GM18909 (cell line): Measurements from ENCODE around the gene ZNF516.
"Not testable (repeated sequence)": the region's sequence is repeated elsewhere in the genome, so short reads cannot be mapped to it uniquely, and the experiment has no call there.

Experiments used
- ATAC-seq: cut with Tn5 transposase; IDR thresholded peaks from one replicate; pipeline ENCODE4 v1.9.1; 2021; ENCODE audit warnings: mild to moderate bottlenecking; ENCODE audit not compliant: unreplicated experiment, poor library complexity

Gene ZNF516

GRCh38 chr18:76475450-76476194 is 19.4 kb downstream of the ZNF516 start:
- ATAC-seq, result no peak

GRCh38 chr18:76474824-76475223 is 20.2 kb downstream of the ZNF516 start:
- ATAC-seq, result no peak

GRCh38 chr18:76473521-76473920 is 21.5 kb downstream of the ZNF516 start:
- ATAC-seq, result not testable (repeated sequence)

GRCh38 chr18:76472829-76473228 is 22.2 kb downstream of the ZNF516 start:
- ATAC-seq, result no peak

- no peak for ATAC-seq
Observed at GRCh38 chr18:76471593-76471992, 23.4 kb downstream of the ZNF516 start.

- no peak for ATAC-seq
Observed at GRCh38 chr18:76468345-76469304, 26.4 kb downstream of the ZNF516 start.

GRCh38 chr18:76467371-76468190 is 27.5 kb downstream of the ZNF516 start:
- peak; percentile 48 for ATAC-seq

- no peak for ATAC-seq
Observed at GRCh38 chr18:76466410-76466991, 28.5 kb downstream of the ZNF516 start.

GRCh38 chr18:76465630-76466409 is 29.2 kb downstream of the ZNF516 start:
- ATAC-seq, result no peak

- ATAC-seq, result no peak
Observed at GRCh38 chr18:76464281-76465259, 30.5 kb downstream of the ZNF516 start.

- ATAC-seq, result no peak
Observed at GRCh38 chr18:76463872-76464271, 31.2 kb downstream of the ZNF516 start.

GRCh38 chr18:76463358-76463757 is 31.7 kb downstream of the ZNF516 start:
- no peak for ATAC-seq

GRCh38 chr18:76462326-76462694 is 32.7 kb downstream of the ZNF516 start:
- no peak for ATAC-seq

- no peak for ATAC-seq
Observed at GRCh38 chr18:76461692-76462325, 33.2 kb downstream of the ZNF516 start.

GRCh38 chr18:76461148-76461547 is 33.9 kb downstream of the ZNF516 start:
- ATAC-seq, result no peak

- ATAC-seq, result no peak
Observed at GRCh38 chr18:76460482-76460881, 34.6 kb downstream of the ZNF516 start.

- ATAC-seq, result no peak
Observed at GRCh38 chr18:76459687-76460350, 35.2 kb downstream of the ZNF516 start.
